Hepatocyte (in vitro differentiated cells): ENCODE results near the gene CEACAM16.

Experiments used
- EZH2 ChIP-seq: fragments of 200-600 bp; sonication (generic); IDR thresholded peaks from 2 replicates; pipeline ENCODE4 v1.6.1; 2016; ENCODE audit warnings: antibody characterized with exemption, mild to moderate bottlenecking, borderline replicate concordance
- EZH2phosphoT487 ChIP-seq: fragments of 200-600 bp; sonication (generic); IDR thresholded peaks from one replicate; pipeline ENCODE4 v1.6.1; 2018; ENCODE audit warnings: antibody characterized with exemption, mild to moderate bottlenecking, low read depth, moderate library complexity; ENCODE audit not compliant: unreplicated experiment, severe bottlenecking
- TF ChIP-seq, protein P1 (sequence below): fragments of 200-600 bp; sonication (generic); IDR thresholded peaks from 2 replicates; pipeline ENCODE4 v1.5.1; 2016; ENCODE audit warnings: antibody characterized with exemption, mild to moderate bottlenecking; ENCODE audit not compliant: poor library complexity

DNA sequence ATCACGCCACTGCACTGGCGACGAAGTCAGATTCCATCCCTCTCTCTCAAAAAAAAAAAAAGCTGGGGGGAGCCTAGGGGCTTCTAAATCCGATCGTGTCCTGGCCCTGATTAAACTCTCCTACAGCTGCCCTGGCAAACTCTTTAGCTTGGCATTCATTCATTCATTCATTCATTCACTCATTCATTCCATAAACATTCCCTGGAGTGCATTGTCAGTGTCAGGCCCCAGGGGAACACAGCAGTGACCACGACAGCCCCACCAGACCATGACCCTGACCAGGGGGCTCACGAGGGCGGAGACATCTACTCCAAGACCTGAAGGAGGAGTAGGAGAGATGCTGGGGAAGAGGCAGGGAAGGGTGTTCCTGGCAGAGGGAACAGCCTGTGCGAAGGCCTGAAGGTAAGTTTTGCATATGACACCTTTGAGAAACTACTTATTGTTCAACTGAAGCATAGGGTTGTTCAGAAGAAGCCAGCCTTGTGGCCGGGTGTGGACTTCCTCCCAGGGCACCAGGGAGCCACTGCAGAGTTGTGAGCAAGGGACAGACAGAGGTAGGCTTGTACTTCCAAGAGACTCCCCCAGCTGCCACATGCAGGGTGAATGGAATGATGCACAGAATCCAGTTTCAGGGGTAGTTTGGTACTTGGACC, 24.5 kb downstream of the CEACAM16 start:
- TF ChIP-seq, protein P1, sequence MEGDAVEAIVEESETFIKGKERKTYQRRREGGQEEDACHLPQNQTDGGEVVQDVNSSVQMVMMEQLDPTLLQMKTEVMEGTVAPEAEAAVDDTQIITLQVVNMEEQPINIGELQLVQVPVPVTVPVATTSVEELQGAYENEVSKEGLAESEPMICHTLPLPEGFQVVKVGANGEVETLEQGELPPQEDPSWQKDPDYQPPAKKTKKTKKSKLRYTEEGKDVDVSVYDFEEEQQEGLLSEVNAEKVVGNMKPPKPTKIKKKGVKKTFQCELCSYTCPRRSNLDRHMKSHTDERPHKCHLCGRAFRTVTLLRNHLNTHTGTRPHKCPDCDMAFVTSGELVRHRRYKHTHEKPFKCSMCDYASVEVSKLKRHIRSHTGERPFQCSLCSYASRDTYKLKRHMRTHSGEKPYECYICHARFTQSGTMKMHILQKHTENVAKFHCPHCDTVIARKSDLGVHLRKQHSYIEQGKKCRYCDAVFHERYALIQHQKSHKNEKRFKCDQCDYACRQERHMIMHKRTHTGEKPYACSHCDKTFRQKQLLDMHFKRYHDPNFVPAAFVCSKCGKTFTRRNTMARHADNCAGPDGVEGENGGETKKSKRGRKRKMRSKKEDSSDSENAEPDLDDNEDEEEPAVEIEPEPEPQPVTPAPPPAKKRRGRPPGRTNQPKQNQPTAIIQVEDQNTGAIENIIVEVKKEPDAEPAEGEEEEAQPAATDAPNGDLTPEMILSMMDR = no peak
- TF ChIP-seq EZH2phosphoT487 (no peak), EZH2 (no peak)
